ENCODE data around the gene SLC25A19.

SLC25A19 gene

GRCh38 chr17:75270218-75270965 lies 18.8 kb downstream of the SLC25A19 start:
- no peaks in the 10 kb centered on the region for H3K27me3 ChIP-seq (ENCODE audit: control insufficient read depth in 5 of 5, insufficient read depth in 4 of 5, low read length in 5 of 5)
- H3K9me3 ChIP-seq (ENCODE audit: control insufficient read depth in 5 of 5, low read length in 5 of 5) = no peaks in the 10 kb centered on the region
- peak overlapping the region; percentile 68 to 95 (median 88) for H3K9ac ChIP-seq (ENCODE audit: low read length in 5 of 5)
- peaks cover 0 to 35% (median 21%) of the 10 kb centered on the region in 5 donors for H3K36me3 ChIP-seq (ENCODE audit: control insufficient read depth in 5 of 5, insufficient read depth in 5 of 5, low read length in 5 of 5)
- H3K4me3 ChIP-seq (ENCODE audit: low read depth in 1 of 5, low read length in 5 of 5) = peak overlapping the region; percentile 69 to 91 (median 80)
- peaks cover 2 to 59% (median 42%) of the 10 kb centered on the region in 5 donors for H3K4me1 ChIP-seq (ENCODE audit: control insufficient read depth in 5 of 5, insufficient read depth in 5 of 5, low read length in 5 of 5)
- H3K27ac ChIP-seq (ENCODE audit: low read depth, low read length) = peak overlapping the region; percentile 74

DNA sequence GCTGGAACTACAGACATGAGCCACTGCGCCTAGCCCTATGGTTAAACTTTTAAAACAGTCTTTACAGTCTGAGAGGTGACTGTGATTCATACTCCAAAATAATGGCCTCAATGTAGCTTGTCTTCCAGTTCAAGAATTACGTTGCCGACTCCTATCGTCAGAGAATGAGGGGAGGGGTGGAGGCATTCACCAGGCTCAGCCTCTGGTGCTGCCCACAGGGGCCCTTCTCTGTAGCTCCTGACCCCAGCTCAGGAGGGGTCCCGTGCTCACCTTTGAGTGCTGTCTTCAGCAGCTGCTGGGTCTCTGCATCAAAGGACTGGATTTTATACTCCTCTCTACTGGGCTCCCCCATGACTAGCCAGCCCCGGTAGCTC lies 19.4 kb downstream of the SLC25A19 start:
- Histone ChIP-seq H3K9ac (ENCODE audit: low read length in 5 of 5) (peak overlapping the region in 4 of 5 donors; percentile 84 to 95 (median 90)), H3K27ac (ENCODE audit: low read depth, low read length) (peak overlapping the region; percentile 74)

GRCh38 chr17:75267411-75268232 lies 21.6 kb downstream of the SLC25A19 start:
- Histone ChIP-seq H3K27me3 (ENCODE audit: control insufficient read depth in 5 of 5, insufficient read depth in 4 of 5, low read length in 5 of 5) (no peaks in the 10 kb centered on the region), H3K36me3 (ENCODE audit: control insufficient read depth in 5 of 5, insufficient read depth in 5 of 5, low read length in 5 of 5) (peaks cover 0 to 40% (median 33%) of the 10 kb centered on the region in 5 donors), H3K27ac (ENCODE audit: low read depth, low read length) (no peak overlapping the region), H3K4me1 (ENCODE audit: control insufficient read depth in 5 of 5, insufficient read depth in 5 of 5, low read length in 5 of 5) (peaks cover 2 to 47% (median 40%) of the 10 kb centered on the region in 5 donors), H3K9ac (ENCODE audit: low read length in 5 of 5) (no peak overlapping the region), H3K4me3 (ENCODE audit: low read depth in 1 of 5, low read length in 5 of 5) (no peak overlapping the region), H3K9me3 (ENCODE audit: control insufficient read depth in 5 of 5, low read length in 5 of 5) (no peaks in the 10 kb centered on the region)

More for the DNA sequence above, 19.4 kb downstream of the SLC25A19 start:
- no peaks in the 10 kb centered on the region for H3K9me3 ChIP-seq (ENCODE audit: control insufficient read depth in 5 of 5, low read length in 5 of 5)
- H3K27me3 ChIP-seq (ENCODE audit: control insufficient read depth in 5 of 5, insufficient read depth in 4 of 5, low read length in 5 of 5) = no peaks in the 10 kb centered on the region
- peaks cover 0 to 40% (median 20%) of the 10 kb centered on the region in 5 donors for H3K36me3 ChIP-seq (ENCODE audit: control insufficient read depth in 5 of 5, insufficient read depth in 5 of 5, low read length in 5 of 5)
- H3K4me3 ChIP-seq (ENCODE audit: low read depth in 1 of 5, low read length in 5 of 5) = peak overlapping the region; percentile 41 to 91 (median 80)
- peaks cover 2 to 59% (median 42%) of the 10 kb centered on the region in 5 donors for H3K4me1 ChIP-seq (ENCODE audit: control insufficient read depth in 5 of 5, insufficient read depth in 5 of 5, low read length in 5 of 5)

GRCh38 chr17:75267153-75267410 lies 22.2 kb downstream of the SLC25A19 start:
- H3K9me3 ChIP-seq (ENCODE audit: control insufficient read depth in 5 of 5, low read length in 5 of 5) = no peaks in the 10 kb centered on the region
- H3K27me3 ChIP-seq (ENCODE audit: control insufficient read depth in 5 of 5, insufficient read depth in 4 of 5, low read length in 5 of 5) = no peaks in the 10 kb centered on the region
- H3K4me1 ChIP-seq (ENCODE audit: control insufficient read depth in 5 of 5, insufficient read depth in 5 of 5, low read length in 5 of 5) = peaks cover 7 to 47% (median 40%) of the 10 kb centered on the region in 5 donors
- H3K9ac ChIP-seq (ENCODE audit: low read length in 5 of 5) = no peak overlapping the region
- peaks cover 0 to 40% (median 33%) of the 10 kb centered on the region in 5 donors for H3K36me3 ChIP-seq (ENCODE audit: control insufficient read depth in 5 of 5, insufficient read depth in 5 of 5, low read length in 5 of 5)
- H3K4me3 ChIP-seq (ENCODE audit: low read depth in 1 of 5, low read length in 5 of 5) = no peak overlapping the region
- H3K27ac ChIP-seq (ENCODE audit: low read depth, low read length) = no peak overlapping the region

DNA sequence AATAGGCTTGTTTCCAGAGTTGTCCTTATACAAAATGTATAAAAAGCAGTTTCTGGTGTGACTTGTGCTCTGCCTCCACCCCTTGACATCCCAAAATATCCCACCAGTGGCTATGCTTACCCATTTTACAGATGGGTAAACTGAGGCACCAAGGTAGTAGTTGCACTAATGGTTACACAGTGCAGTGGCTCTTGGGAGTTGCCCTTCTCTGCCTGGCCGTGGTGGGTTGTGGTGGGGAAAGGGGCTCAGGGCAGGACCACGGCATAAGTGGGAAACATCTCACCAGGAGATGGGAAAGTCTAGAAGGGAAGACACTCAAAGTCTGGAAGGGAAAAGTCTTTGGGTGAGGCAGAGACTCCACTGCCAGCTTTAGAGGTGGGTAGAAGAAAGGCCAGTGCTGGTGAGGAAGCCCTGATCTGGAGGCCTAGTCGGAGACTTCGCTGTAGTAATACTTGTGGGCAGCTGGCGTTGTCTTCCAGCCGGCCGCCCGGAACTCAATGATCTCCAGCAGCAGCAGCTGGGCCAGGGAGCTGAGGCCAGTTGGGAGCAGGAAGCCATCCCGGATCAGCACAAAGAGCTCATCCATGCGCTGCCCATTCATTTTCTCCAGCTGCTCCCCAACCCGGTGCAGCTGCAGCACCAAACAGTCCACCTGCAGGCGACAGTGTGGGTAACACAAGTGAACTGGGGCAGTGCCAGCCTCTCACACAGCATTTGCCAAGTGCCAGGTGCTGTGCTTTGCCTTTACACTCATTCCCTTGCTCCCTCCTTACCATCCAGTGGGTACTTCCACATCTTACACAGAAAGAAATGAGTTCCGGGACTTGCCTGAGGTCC lies 22.7 kb downstream of the SLC25A19 start:
- H3K9ac ChIP-seq (ENCODE audit: low read length in 5 of 5) = no peak overlapping the region
- H3K9me3 ChIP-seq (ENCODE audit: control insufficient read depth in 5 of 5, low read length in 5 of 5) = no peaks in the 10 kb centered on the region
- H3K4me1 ChIP-seq (ENCODE audit: control insufficient read depth in 5 of 5, insufficient read depth in 5 of 5, low read length in 5 of 5) = peaks cover 7 to 47% (median 36%) of the 10 kb centered on the region in 5 donors
- H3K4me3 ChIP-seq (ENCODE audit: low read depth in 1 of 5, low read length in 5 of 5) = no peak overlapping the region
- H3K27me3 ChIP-seq (ENCODE audit: control insufficient read depth in 5 of 5, insufficient read depth in 4 of 5, low read length in 5 of 5) = no peaks in the 10 kb centered on the region
- no peak overlapping the region for H3K27ac ChIP-seq (ENCODE audit: low read depth, low read length)
- H3K36me3 ChIP-seq (ENCODE audit: control insufficient read depth in 5 of 5, insufficient read depth in 5 of 5, low read length in 5 of 5) = peaks cover 0 to 40% (median 33%) of the 10 kb centered on the region in 5 donors

- H3K9me3 ChIP-seq (ENCODE audit: control insufficient read depth in 5 of 5, low read length in 5 of 5) = no peaks in the 10 kb centered on the region
- H3K27ac ChIP-seq (ENCODE audit: low read depth, low read length) = no peak overlapping the region
- H3K36me3 ChIP-seq (ENCODE audit: control insufficient read depth in 5 of 5, insufficient read depth in 5 of 5, low read length in 5 of 5) = peaks cover 0 to 40% (median 33%) of the 10 kb centered on the region in 5 donors
- no peaks in the 10 kb centered on the region for H3K27me3 ChIP-seq (ENCODE audit: control insufficient read depth in 5 of 5, insufficient read depth in 4 of 5, low read length in 5 of 5)
- H3K9ac ChIP-seq (ENCODE audit: low read length in 5 of 5) = no peak overlapping the region
- H3K4me1 ChIP-seq (ENCODE audit: control insufficient read depth in 5 of 5, insufficient read depth in 5 of 5, low read length in 5 of 5) = peaks cover 7 to 45% (median 36%) of the 10 kb centered on the region in 5 donors
- H3K4me3 ChIP-seq (ENCODE audit: low read depth in 1 of 5, low read length in 5 of 5) = no peak overlapping the region
These were observed 23.5 kb downstream of the SLC25A19 start for GRCh38 chr17:75265614-75266315.

- Histone ChIP-seq H3K27ac (ENCODE audit: low read depth, low read length) (no peak overlapping the region), H3K4me1 (ENCODE audit: control insufficient read depth in 5 of 5, insufficient read depth in 5 of 5, low read length in 5 of 5) (peaks cover 12 to 49% (median 39%) of the 10 kb centered on the region in 5 donors), H3K36me3 (ENCODE audit: control insufficient read depth in 5 of 5, insufficient read depth in 5 of 5, low read length in 5 of 5) (peaks cover 0 to 40% (median 33%) of the 10 kb centered on the region in 5 donors), H3K9ac (ENCODE audit: low read length in 5 of 5) (peak overlapping the region in 3 of 5 donors; percentile 94 to 99 (median 98)), H3K9me3 (ENCODE audit: control insufficient read depth in 5 of 5, low read length in 5 of 5) (no peaks in the 10 kb centered on the region), H3K27me3 (ENCODE audit: control insufficient read depth in 5 of 5, insufficient read depth in 4 of 5, low read length in 5 of 5) (no peaks in the 10 kb centered on the region), H3K4me3 (ENCODE audit: low read depth in 1 of 5, low read length in 5 of 5) (peak overlapping the region in 1 of 5 donors; percentile 96)
These were observed 26.2 kb downstream of the SLC25A19 start for GRCh38 chr17:75263055-75263454.

GRCh38 chr17:75262112-75262606 lies 27.1 kb downstream of the SLC25A19 start:
- H3K27me3 ChIP-seq (ENCODE audit: control insufficient read depth in 5 of 5, insufficient read depth in 4 of 5, low read length in 5 of 5) = no peaks in the 10 kb centered on the region
- peak overlapping the region; percentile 99 for H3K27ac ChIP-seq (ENCODE audit: low read depth, low read length)
- H3K4me1 ChIP-seq (ENCODE audit: control insufficient read depth in 5 of 5, insufficient read depth in 5 of 5, low read length in 5 of 5) = peaks cover 12 to 41% (median 30%) of the 10 kb centered on the region in 5 donors
- H3K36me3 ChIP-seq (ENCODE audit: control insufficient read depth in 5 of 5, insufficient read depth in 5 of 5, low read length in 5 of 5) = peaks cover 0 to 35% (median 33%) of the 10 kb centered on the region in 5 donors
- peak overlapping the region; percentile 79 to 98 (median 93) for H3K4me3 ChIP-seq (ENCODE audit: low read depth in 1 of 5, low read length in 5 of 5)
- peak overlapping the region; percentile 91 to 99 (median 97) for H3K9ac ChIP-seq (ENCODE audit: low read length in 5 of 5)
- no peaks in the 10 kb centered on the region for H3K9me3 ChIP-seq (ENCODE audit: control insufficient read depth in 5 of 5, low read length in 5 of 5)
